OCI-LY1 (cell line): ENCODE results near the gene FCAMR.

ENCODE experiments used
- EZH2 ChIP-seq: fragments of 200-600 bp; sonication (generic), shearing (Covaris generic); IDR thresholded peaks from 2 replicates; pipeline ENCODE4 v1.8.0; 2017; ENCODE audit warnings: borderline replicate concordance, mixed run types, mild to moderate bottlenecking, antibody characterized with exemption, low read length, moderate library complexity, mixed read lengths
- TF ChIP-seq, protein P1 (sequence below): fragments of 200-600 bp; sonication (generic), shearing (Covaris generic); IDR thresholded peaks from 2 replicates; pipeline ENCODE4 v1.5.1; 2017; ENCODE audit warnings: mild to moderate bottlenecking, antibody characterized with exemption, low read length, moderate library complexity, mixed read lengths

DNA sequence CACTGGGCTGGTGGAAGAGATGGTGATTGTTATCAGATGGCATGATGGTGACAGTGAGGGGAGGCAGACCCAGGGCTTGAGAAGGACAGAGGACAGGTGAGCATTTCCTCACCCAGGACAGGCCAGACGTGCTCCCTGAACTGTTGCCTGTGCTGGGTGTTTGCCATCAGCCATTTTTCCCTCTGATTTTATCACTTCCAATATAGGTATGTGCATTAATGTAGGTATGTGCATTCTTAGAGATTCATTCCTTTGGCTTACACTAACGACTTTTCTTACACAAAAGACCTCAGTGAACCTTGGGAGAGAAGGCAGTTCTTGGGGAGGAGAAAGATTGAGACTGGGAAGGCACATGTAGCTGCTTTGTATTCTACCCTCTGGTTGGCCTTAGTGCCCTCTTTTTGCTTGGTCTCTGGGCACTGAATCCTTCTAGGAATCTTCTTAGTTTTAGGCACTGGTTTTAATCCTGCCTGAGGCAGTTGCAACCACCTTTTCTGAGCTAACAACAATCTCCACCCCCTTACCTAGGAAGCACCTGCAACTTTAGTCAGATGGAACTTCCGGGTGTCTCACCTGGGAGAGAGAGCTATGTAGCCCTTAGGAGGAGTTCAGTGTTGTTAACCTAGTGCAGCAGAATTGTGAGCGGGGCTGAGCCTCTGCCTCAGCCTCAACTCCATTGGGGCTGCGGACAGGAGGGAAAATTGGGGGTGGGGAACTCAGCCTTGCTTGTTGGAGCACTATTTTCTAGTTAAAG lies 31.4 kb upstream of the FCAMR start:
- TF ChIP-seq, protein P1, sequence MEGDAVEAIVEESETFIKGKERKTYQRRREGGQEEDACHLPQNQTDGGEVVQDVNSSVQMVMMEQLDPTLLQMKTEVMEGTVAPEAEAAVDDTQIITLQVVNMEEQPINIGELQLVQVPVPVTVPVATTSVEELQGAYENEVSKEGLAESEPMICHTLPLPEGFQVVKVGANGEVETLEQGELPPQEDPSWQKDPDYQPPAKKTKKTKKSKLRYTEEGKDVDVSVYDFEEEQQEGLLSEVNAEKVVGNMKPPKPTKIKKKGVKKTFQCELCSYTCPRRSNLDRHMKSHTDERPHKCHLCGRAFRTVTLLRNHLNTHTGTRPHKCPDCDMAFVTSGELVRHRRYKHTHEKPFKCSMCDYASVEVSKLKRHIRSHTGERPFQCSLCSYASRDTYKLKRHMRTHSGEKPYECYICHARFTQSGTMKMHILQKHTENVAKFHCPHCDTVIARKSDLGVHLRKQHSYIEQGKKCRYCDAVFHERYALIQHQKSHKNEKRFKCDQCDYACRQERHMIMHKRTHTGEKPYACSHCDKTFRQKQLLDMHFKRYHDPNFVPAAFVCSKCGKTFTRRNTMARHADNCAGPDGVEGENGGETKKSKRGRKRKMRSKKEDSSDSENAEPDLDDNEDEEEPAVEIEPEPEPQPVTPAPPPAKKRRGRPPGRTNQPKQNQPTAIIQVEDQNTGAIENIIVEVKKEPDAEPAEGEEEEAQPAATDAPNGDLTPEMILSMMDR, result no peak
- TF ChIP-seq EZH2, result no peak
